ENCODE results near the gene FAM83B.

Gene FAM83B

DNA sequence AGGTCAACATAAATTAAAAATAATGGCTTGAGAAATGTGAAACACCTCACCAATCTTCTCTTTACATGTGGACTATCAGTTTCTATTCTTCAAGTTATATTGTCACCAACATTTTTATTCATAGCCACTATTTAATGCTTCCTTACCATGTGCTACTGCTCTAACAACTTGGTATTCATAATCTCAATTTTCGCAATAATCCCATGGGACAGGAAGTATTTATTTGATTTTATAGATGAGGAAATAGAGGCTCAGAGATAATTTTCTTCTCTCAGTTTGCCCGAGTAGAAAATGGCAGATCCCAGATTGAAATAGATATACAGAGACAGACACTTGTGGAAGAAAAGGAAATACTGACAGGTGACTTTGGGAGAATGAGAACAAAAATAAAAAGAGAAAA, 66.6 kb downstream of the FAM83B start:
- TF ChIP-seq, protein P1, sequence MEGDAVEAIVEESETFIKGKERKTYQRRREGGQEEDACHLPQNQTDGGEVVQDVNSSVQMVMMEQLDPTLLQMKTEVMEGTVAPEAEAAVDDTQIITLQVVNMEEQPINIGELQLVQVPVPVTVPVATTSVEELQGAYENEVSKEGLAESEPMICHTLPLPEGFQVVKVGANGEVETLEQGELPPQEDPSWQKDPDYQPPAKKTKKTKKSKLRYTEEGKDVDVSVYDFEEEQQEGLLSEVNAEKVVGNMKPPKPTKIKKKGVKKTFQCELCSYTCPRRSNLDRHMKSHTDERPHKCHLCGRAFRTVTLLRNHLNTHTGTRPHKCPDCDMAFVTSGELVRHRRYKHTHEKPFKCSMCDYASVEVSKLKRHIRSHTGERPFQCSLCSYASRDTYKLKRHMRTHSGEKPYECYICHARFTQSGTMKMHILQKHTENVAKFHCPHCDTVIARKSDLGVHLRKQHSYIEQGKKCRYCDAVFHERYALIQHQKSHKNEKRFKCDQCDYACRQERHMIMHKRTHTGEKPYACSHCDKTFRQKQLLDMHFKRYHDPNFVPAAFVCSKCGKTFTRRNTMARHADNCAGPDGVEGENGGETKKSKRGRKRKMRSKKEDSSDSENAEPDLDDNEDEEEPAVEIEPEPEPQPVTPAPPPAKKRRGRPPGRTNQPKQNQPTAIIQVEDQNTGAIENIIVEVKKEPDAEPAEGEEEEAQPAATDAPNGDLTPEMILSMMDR (IDR thresholded peaks at IDR 0.05), result no peak

DNA sequence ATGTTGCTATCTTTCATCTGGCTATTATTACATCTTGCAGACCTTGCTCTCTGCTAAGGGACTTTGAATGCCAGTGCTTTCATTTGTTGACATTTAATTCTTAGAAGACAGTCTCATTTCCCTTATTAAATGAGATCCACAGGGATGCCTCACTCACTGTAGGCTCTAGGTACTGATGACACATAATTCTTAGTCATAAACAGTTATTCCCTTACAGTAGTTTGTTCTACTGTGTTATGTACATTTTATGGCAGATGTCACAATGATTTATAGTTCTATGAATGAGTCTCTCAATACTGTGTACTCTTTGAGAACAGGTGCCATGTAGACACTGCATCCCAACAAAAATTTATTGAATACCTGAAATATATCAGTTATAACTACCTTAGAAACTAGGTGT, 70.3 kb downstream of the FAM83B start:
- no peaks in the 10 kb centered on the region for H3K27me3 ChIP-seq
- H3K36me3 ChIP-seq, result no peaks in the 10 kb centered on the region
- intact Hi-C loops (cut with DNase I; ENCODE audit: low total_unique reads), result no loop called here
- no peak overlapping the region for H3K4me3 ChIP-seq
- H3K9me3 ChIP-seq, result no peaks in the 10 kb centered on the region
- H3K27ac ChIP-seq, result no peak overlapping the region
- DNase-seq, result no peak
- TF ChIP-seq, protein P1 (IDR thresholded peaks at IDR 0.05), result no peak
- H3K4me1 ChIP-seq, result no peaks in the 10 kb centered on the region

More for the DNA sequence above, 66.6 kb downstream of the FAM83B start:
- intact Hi-C loops (cut with DNase I; ENCODE audit: low total_unique reads), result no loop called here
- H3K36me3 ChIP-seq, result no peaks in the 10 kb centered on the region
- no peaks in the 10 kb centered on the region for H3K9me3 ChIP-seq
- no peak overlapping the region for H3K27ac ChIP-seq
- no peak for DNase-seq
- H3K27me3 ChIP-seq, result no peaks in the 10 kb centered on the region
- peaks cover 0 to 4% (median 0%) of the 10 kb centered on the region in 4 donors for H3K4me1 ChIP-seq
- H3K4me3 ChIP-seq, result no peak overlapping the region

DNA sequence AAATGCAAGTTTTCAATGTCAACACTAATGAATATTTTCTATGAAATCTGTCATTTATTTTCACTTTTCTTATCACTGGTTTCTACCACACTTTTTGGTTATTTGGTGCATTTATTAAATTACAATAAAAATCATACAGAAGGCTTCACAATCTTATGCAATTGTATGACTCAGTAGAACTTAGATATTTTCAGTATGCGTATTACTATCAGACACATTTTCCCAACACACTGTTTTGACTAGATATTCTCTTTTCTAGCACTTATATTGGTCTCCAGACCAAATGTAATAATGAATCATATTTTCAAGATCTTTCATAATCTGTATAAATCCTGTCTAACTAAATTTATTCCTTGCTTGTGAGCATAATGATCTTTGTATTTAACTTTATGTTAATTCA, 74.1 kb downstream of the FAM83B start:
- no peak for DNase-seq
- H3K4me1 ChIP-seq, result no peaks in the 10 kb centered on the region
- no peak overlapping the region for H3K27ac ChIP-seq
- H3K27me3 ChIP-seq, result no peaks in the 10 kb centered on the region
- no peaks in the 10 kb centered on the region for H3K36me3 ChIP-seq
- H3K9me3 ChIP-seq, result no peaks in the 10 kb centered on the region
- intact Hi-C loops (cut with DNase I; ENCODE audit: low total_unique reads), result no loop called here
- TF ChIP-seq, protein P1 (IDR thresholded peaks at IDR 0.05), result no peak
- no peak overlapping the region for H3K4me3 ChIP-seq

DNA sequence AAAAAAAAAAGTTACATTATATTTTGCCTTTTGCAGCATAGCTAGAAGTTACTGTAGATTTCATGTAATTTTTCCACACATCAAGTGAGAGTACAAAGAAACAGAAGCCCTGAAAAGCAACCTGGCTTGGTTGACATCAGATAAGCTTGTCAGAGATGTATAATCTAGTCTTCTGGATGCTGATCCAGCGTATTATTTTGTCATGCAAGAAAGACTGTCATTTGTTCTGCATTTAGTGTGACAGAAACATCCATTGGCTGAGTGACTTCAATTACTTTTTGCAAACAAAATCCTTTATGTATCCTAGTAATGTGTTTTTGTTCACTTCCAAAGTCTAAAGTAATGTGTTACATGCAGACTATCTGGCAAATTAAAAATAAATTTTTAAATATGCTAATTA, 75.3 kb downstream of the FAM83B start:
- no peak for DNase-seq
- H3K4me1 ChIP-seq, result no peaks in the 10 kb centered on the region
- no peaks in the 10 kb centered on the region for H3K27me3 ChIP-seq
- H3K9me3 ChIP-seq, result no peaks in the 10 kb centered on the region
- no peaks in the 10 kb centered on the region for H3K36me3 ChIP-seq
- no peak overlapping the region for H3K4me3 ChIP-seq
- intact Hi-C loops (cut with DNase I; ENCODE audit: low total_unique reads), result no loop called here
- H3K27ac ChIP-seq, result no peak overlapping the region
- TF ChIP-seq, protein P1 (IDR thresholded peaks at IDR 0.05), result no peak

DNA sequence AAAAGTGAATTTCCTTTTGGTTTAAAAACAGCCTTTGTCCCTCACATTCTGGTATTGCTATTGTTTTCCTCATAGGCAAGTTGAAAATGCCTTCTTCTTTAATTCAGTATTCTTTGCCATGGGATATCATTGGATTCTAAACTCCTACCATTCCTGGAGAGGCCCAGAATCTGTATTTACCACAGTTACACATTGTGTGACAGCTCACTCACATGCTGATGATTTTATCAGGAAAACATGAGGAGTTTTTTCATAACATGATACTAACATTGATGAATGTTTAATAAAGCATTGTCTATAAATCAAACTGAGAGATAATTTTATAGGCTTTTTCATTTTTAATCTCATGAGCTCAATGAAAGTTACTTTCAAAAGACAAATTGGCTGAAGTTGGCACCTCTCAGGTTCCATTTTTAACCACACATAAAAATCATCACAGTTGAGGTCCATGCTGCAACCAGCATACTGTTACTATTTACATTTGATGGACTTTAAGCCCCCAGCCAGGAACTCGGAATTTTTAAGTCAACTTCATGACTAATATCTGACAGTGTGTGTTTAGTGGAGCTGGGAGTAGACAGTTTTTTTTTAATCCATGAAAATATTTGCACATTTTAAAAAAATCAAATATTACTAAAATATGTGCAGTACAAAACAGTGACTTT, 82.8 kb downstream of the FAM83B start:
- TF ChIP-seq, protein P1 (IDR thresholded peaks at IDR 0.05), result no peak
- Histone ChIP-seq H3K36me3 (no peaks in the 10 kb centered on the region), H3K27ac (no peak overlapping the region), H3K27me3 (no peaks in the 10 kb centered on the region), H3K4me1 (no peaks in the 10 kb centered on the region), H3K4me3 (no peak overlapping the region), H3K9me3 (peaks cover 0 to 11% (median 7%) of the 10 kb centered on the region in 3 donors)
- DNase-seq, result no peak
- intact Hi-C loops (cut with DNase I; ENCODE audit: low total_unique reads), result no loop called here

DNA sequence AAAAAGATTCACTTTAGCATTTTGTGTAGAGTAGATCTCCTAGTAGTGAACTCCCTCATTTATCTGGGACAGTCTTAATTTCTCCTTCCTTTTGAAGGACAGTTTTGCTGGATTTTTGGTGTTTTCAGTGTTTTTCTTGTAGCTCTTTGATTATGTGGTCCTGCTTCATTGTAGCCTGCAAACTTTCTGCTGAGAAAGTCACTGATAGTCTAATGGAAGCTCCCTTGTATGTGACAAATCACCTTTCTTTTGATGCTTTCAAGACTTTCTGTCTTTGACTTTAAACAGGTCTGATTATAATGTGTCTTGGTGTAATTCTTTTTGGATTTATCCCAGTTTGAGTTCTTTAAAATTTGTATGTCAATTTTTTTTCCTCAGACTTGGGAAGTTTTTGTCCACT, 86.1 kb downstream of the FAM83B start:
- H3K27ac ChIP-seq, result no peak overlapping the region
- intact Hi-C loops (cut with DNase I; ENCODE audit: low total_unique reads), result no loop called here
- no peak for DNase-seq
- no peaks in the 10 kb centered on the region for H3K27me3 ChIP-seq
- no peaks in the 10 kb centered on the region for H3K4me1 ChIP-seq
- TF ChIP-seq, protein P1 (IDR thresholded peaks at IDR 0.05), result no peak
- H3K36me3 ChIP-seq, result no peaks in the 10 kb centered on the region
- H3K4me3 ChIP-seq, result no peak overlapping the region
- peaks cover 0 to 11% (median 7%) of the 10 kb centered on the region in 3 donors for H3K9me3 ChIP-seq

Data from tibial artery (tissue), 4 donors.